HepG2 (cell line): Measurements from ENCODE around the gene FAHD2A.

Experiments used
- HDAC6 ChIP-seq: fragments of 200-600 bp; sonication (generic); IDR thresholded peaks from 2 replicates; pipeline ENCODE4 v1.7.0; 2017; ENCODE audit warnings: mild to moderate bottlenecking, antibody characterized with exemption, low read length, low read depth
- MED1 ChIP-seq: sonication (generic); formaldehyde crosslinking; IDR thresholded peaks from 2 replicates; pipeline ENCODE4 v1.4.0; 2020; ENCODE audit warnings: missing genetic modification reagents
- NFE2 ChIP-seq: sonication (generic); formaldehyde crosslinking; IDR thresholded peaks from 2 replicates; pipeline ENCODE4 v1.4.0; 2020; ENCODE audit warnings: missing genetic modification reagents
- POLR2G ChIP-seq: fragments of 200-400 bp; formaldehyde crosslinking; IDR thresholded peaks from 2 replicates; pipeline ENCODE4 v1.6.1; 2018; ENCODE audit warnings: mild to moderate bottlenecking, low read depth, low read length, moderate library complexity
- RAD21 ChIP-seq: fragments of 450-650 bp; formaldehyde crosslinking; IDR thresholded peaks from 2 replicates; pipeline ENCODE4 v1.5.0; 2020; ENCODE audit warnings: mild to moderate bottlenecking
- RFX5 ChIP-seq: IDR thresholded peaks from 2 replicates; pipeline ENCODE4 v1.6.1; 2011; ENCODE audit warnings: low read depth, low read length, improper control_type of control experiment
- SUZ12 ChIP-seq: fragments of 150-350 bp; IDR thresholded peaks from 2 replicates; pipeline ENCODE4 v1.6.1; 2014; ENCODE audit warnings: low read depth, low read length
- ZNF18 ChIP-seq: sonication (generic); formaldehyde crosslinking; IDR thresholded peaks from 2 replicates; pipeline ENCODE4 v1.8.0; 2022; ENCODE audit warnings: mild to moderate bottlenecking, missing genetic modification reagents; ENCODE audit not compliant: insufficient replicate concordance
- ZNF282 ChIP-seq: fragments of 450-650 bp; IDR thresholded peaks from 2 replicates; pipeline ENCODE4 v1.6.1; 2018; ENCODE audit not compliant: partially characterized antibody

DNA sequence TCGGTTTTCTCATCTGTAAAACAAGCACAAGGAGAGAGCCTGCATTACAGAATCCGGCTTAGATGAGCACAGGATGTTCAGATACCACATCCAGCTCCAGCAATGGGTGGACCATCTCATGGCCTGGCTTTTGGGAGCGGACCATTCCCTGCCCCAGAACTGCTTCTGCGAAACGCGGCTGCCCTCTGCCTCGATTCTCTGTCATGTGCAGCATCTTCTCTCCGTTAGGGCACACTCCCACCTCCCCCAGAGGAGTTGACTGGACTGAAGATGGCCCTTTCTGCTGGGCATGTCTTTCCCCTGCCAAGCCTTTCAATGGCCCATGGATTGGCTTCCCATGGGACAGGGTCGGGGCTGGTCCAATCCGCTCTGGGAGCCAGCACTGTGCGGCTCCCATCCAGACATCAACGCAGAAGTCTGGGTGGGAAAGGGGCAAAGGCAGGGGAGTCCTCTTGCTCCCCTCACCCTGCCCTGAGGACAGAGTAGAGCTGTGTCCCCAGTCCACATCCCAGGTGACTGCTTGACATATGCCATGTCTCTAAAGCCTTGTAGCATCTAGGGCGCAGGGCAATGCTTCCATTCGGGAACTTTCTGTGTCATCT, 14.3 kb upstream of the FAHD2A start:
- TF ChIP-seq MED1 (CRISPR knock-in tag) (no peak), NFE2 (no peak), POLR2G (no peak), RFX5 (no peak), ZNF282 (no peak), RAD21 (CRISPR knock-in tag) (no peak), ZNF18 (CRISPR knock-in tag) (no peak), SUZ12 (no peak), HDAC6 (no peak)
